Dendritic cell treated with granulocyte-macrophage colony-stimulating factor and Interleukin-4, amounts not matched to agents 40 ng/mL and 50 ng/mL, for 4 days (primary cell): ENCODE data around the gene ASL.
"Not testable (repeated sequence)": the region's sequence is repeated elsewhere in the genome, so short reads cannot be mapped to it uniquely, and the experiment has no call there.

Source experiments
- H3K27ac Mint-ChIP-seq: one replicate; pipeline ENCODE4 v1.8.0; 2022; ENCODE audit warnings: mild to moderate bottlenecking, mixed read lengths
- H3K27me3 Mint-ChIP-seq: one replicate; pipeline ENCODE4 v1.8.0; 2022; ENCODE audit warnings: mild to moderate bottlenecking, mixed read lengths
- H3K36me3 Mint-ChIP-seq: one replicate; pipeline ENCODE4 v1.8.0; 2022; ENCODE audit warnings: low read depth, mixed read lengths
- H3K4me1 Mint-ChIP-seq: one replicate; pipeline ENCODE4 v1.8.0; 2022; ENCODE audit warnings: low read depth, mixed read lengths
- H3K4me3 Mint-ChIP-seq: one replicate; pipeline ENCODE4 v1.8.0; 2022; ENCODE audit warnings: mild to moderate bottlenecking, moderate library complexity, mixed read lengths
- H3K9me3 Mint-ChIP-seq: one replicate; pipeline ENCODE4 v1.8.0; 2022; ENCODE audit warnings: mixed read lengths
- intact Hi-C: fragments of 100-400 bp; cut with micrococcal nuclease; formaldehyde crosslinking; loops from one replicate; pipeline ENCODE4 v1.15.0; 2022

ASL gene

DNA sequence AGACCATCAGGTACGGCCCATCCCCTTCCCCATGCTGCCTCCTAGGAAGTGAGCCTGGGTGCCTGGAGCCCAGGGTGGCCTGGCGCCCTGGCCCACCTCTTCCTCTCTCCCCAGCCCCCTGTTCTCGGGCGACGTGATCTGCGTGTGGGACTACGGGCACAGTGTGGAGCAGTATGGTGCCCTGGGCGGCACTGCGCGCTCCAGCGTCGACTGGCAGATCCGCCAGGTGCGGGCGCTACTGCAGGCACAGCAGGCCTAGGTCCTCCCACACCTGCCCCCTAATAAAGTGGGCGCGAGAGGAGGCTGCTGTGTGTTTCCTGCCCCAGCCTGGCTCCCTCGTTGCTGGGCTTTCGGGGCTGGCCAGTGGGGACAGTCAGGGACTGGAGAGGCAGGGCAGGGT, 17.0 kb downstream of the ASL start:
- H3K36me3 Mint-ChIP-seq: peaks cover 61% of the 10 kb centered on the region
- H3K4me3 Mint-ChIP-seq: no peak overlapping the region
- intact Hi-C loops: no loop called here
- no peaks in the 10 kb centered on the region for H3K4me1 Mint-ChIP-seq
- H3K27me3 Mint-ChIP-seq: no peaks in the 10 kb centered on the region
- H3K9me3 Mint-ChIP-seq: no peaks in the 10 kb centered on the region
- H3K27ac Mint-ChIP-seq: no peak overlapping the region

DNA sequence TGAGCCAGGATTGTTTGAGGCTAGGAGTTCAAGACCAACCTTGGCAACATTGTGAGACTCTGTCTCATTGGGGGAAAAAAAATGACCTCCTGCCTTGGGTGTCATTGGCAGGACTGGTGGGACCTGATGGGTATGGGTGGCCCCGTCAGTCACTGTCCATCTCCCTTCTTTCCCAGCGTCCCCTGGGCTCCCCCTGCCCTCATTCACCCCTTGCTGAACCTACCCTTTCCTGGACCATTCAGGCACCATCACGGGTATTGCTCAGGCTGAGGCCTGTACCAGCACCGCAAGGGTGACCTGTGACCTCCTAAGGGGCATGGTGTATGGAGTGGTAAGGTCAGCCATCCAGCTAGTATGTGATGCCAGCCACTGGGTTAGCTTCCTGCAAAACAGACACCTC, 19.4 kb downstream of the ASL start:
- Mint-ChIP-seq H3K4me3 (no peak overlapping the region), H3K36me3 (peaks cover 42% of the 10 kb centered on the region), H3K4me1 (peaks cover 7% of the 10 kb centered on the region), H3K9me3 (no peaks in the 10 kb centered on the region), H3K27ac (no peak overlapping the region), H3K27me3 (no peaks in the 10 kb centered on the region)
- intact Hi-C loops: no loop called here

DNA sequence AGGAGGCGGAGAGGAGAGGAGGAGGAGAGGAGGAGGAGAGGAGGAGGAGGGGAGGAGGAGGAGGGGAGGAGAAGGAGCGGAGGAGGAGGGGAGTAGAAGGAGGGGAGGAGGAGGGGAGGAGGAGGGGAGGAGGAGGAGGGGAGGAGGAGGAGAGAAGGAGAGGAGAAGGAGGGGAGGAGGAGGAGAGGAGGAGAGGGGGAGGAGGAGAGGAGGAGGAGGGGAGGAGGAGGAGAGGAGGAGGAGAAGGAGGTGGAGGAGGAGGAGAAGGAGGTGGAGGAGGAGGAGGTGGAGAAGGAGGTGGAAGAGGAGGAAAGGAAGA, 23.6 kb downstream of the ASL start:
- no peaks in the 10 kb centered on the region for H3K9me3 Mint-ChIP-seq
- peaks cover 11% of the 10 kb centered on the region for H3K36me3 Mint-ChIP-seq
- H3K4me1 Mint-ChIP-seq: peaks cover 13% of the 10 kb centered on the region
- H3K27ac Mint-ChIP-seq: no peak overlapping the region
- intact Hi-C loops: no loop called here
- no peak overlapping the region for H3K4me3 Mint-ChIP-seq
- no peaks in the 10 kb centered on the region for H3K27me3 Mint-ChIP-seq

DNA sequence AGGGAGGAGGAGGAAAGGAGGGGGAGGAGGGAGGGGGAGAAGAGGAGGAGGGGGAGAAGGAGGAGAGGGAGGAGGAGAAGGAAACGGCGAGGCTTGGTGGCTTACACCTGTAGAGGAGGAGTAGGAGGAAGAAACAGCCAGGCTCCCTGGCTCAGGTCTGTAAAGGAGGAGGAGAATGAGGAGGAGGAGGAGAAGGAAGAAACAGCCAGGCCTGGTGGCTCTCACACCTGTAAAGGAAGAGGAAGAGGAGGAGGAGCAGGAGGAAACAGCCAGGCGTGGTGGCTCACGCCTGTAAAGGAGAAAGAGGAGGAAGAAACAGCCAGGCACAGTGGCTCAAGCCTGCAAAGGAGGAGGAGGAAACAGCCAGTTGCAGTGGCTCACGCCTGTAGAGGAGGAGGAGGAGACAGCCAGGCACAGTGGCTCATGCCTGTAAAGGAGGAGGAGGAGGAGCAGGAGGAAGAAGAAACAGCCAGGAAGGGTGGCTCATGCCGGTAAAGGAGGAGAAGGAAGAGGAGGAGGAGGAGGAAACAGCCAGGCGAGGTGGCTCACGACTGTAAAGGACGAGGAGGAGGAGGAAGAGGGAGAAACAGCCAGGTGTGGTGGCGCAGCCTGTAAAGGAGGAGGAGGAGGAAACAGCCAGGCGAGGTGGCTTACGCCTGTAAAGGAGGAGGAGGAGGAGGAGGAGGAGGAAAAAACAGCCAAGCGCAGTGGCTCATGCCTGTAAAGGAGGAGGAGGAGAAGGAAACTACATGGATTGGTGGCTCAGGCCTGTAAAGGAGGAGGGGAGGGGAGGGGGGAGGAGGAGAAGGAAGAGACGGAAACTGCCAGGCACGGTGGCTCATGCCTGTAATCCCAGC, 24.2 kb downstream of the ASL start:
- intact Hi-C loops: no loop called here
- Mint-ChIP-seq H3K36me3 (peaks cover 7% of the 10 kb centered on the region), H3K27me3 (no peaks in the 10 kb centered on the region), H3K27ac (peak overlapping the region; percentile 35), H3K4me3 (peak overlapping the region; percentile 66), H3K4me1 (peaks cover 13% of the 10 kb centered on the region), H3K9me3 (no peaks in the 10 kb centered on the region)

DNA sequence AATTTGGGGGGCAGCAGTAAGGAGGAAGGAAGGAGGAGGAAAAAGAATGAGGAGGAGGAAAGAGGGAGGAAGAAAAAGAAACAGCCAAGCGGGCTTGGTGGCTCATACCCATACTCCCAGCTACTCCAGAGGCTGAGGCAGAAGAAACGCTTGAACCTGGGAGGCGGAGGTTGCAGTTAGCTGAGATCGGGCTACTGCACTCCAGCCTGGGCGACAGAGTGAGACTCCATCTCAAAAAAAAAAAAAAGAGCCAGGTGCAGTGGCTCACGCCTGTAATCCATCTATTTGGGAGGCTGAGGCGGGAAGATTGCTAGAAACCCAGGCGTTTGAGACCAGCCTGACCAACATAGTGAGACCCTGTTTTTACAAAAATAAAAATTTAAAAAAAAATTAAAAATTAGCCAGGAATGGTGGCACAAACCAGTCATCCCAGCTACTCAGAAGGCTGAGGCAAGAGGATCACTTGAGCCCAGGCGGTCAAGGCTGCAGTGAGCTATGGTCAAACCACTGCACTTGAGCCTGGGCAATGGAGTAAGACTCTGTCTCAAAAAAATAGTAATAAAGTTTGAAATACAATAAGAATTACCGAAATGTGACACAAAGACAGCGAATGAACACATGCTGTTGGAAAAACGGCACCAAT, 24.9 kb downstream of the ASL start:
- Mint-ChIP-seq H3K27me3 (no peaks in the 10 kb centered on the region), H3K9me3 (no peaks in the 10 kb centered on the region), H3K4me3 (peak overlapping the region; percentile 66), H3K4me1 (peaks cover 13% of the 10 kb centered on the region), H3K36me3 (no peaks in the 10 kb centered on the region), H3K27ac (peak overlapping the region; percentile 35)
- intact Hi-C loops: no loop called here

DNA sequence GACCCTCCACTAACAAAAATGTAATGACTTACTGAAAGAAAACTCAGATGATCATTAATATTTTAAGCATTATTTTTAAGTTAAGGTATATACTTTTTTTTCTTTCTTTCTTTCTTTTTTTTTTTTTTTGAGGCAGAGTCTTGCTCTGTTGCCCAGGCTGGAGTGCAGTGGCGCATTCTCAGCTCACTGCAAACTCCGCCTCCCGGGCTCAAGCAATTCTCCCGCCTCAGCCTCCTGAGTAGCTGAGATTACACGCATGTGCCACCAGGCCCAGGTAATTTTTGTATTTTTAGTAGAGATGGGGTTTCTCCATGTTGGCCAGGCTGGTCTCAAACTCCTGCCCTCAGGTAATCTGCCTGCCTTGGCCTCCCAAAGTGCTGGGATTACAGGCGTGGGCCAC, 26.5 kb downstream of the ASL start:
- peaks cover 13% of the 10 kb centered on the region for H3K4me1 Mint-ChIP-seq
- H3K36me3 Mint-ChIP-seq, H3K9me3 Mint-ChIP-seq, H3K4me3 Mint-ChIP-seq, H3K27ac Mint-ChIP-seq, intact Hi-C loops, H3K27me3 Mint-ChIP-seq: not testable (repeated sequence)

DNA sequence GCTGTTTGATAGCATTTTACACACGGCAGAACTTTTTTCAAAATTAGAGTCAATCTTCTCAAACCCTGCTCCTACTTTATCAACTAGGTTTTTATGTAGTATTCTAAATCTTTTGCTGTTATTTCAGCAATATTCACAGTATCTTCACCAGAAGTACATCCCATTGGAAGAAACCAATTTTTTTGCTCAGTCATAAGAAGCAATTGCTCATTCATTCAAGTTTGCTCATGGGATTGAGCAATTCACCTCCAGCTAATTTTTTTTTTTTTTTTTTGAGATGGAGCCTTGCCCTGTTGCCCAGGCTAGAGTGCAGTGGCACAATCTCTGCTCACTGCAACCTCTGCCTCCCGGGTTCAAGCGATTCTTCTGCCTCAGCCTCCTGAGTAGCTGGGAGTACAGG, 28.4 kb downstream of the ASL start:
- H3K36me3 Mint-ChIP-seq, H3K4me3 Mint-ChIP-seq, H3K27ac Mint-ChIP-seq, H3K27me3 Mint-ChIP-seq, intact Hi-C loops, H3K9me3 Mint-ChIP-seq: not testable (repeated sequence)
- peaks cover 18% of the 10 kb centered on the region for H3K4me1 Mint-ChIP-seq

DNA sequence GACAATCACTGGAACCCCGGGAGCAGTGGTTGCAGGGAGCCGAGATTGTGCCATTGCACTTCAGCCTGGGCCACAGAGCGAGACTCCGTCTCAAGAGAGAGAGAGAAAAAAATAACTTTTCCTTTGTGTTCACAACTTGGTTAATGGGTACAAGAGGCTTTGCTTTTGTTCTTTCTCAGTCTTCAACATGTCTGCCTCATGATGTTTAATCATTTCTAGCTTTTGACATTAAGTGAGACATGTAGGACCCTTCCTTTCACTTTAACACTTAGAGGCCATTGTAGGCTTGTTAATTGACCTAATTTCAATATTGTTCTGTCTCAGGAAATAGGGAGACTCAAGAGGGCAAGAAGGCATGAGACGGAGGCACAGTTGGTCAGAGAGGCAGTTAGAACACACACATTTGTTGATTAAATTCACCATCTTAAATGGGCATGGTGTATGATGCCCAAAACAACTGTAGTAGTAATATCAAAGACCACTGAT, 29.7 kb downstream of the ASL start:
- H3K27ac Mint-ChIP-seq: no peak overlapping the region

DNA sequence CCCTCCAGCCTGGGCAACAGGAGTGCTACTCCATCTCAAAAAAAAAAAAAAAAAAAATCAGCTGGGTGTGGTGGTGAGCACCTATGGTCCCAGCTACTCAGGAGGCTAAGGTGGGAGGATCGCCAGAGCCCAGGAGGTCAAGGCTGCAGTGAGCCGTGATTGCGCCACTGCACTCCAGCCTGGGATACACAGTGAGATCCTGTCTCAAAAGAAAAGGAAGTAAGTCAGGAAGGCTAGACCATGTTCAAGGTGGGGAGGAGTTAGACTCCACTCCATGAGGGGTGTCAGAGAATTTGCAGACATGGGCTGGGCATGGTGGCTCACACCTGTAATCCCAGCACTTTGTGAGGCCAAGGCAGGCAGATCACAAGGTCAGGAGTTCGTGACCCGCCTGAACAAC, 32.8 kb downstream of the ASL start:
- H3K4me3 Mint-ChIP-seq: not testable (repeated sequence)

More for the DNA sequence above, 29.7 kb downstream of the ASL start:
- no peaks in the 10 kb centered on the region for H3K36me3 Mint-ChIP-seq
- H3K4me3 Mint-ChIP-seq: no peak overlapping the region
- peaks cover 8% of the 10 kb centered on the region for H3K4me1 Mint-ChIP-seq
- H3K9me3 Mint-ChIP-seq: no peaks in the 10 kb centered on the region
- intact Hi-C loops: no loop called here
- H3K27me3 Mint-ChIP-seq: no peaks in the 10 kb centered on the region

DNA sequence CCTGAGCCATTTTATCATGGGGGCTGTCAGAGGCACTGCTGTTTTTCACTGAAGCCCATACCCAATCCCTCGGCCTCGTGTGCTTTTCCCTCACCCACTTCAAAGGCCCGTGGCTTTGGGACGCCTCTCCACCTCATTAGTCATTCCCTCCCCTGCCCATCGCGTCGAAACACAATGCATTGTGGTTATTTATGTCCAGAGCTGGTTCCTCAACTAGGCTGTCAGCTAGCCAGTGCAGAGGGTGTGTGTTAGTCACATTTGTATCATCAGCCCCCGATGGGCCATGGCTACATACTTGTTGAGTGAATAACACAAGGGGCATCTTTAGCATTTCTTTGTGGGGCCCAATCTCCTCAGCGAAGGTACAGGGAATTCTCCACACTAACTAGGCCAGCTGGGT, 35.2 kb downstream of the ASL start:
- H3K4me1 Mint-ChIP-seq: peaks cover 7% of the 10 kb centered on the region
- no peak overlapping the region for H3K27ac Mint-ChIP-seq
- peaks cover 12% of the 10 kb centered on the region for H3K36me3 Mint-ChIP-seq
- H3K9me3 Mint-ChIP-seq: no peaks in the 10 kb centered on the region
- no peaks in the 10 kb centered on the region for H3K27me3 Mint-ChIP-seq
- intact Hi-C loops: loop anchor here (10.0 kb wide), 1 partner anchor 126 kb away; the partner anchor contains the start of gene GUSB
- H3K4me3 Mint-ChIP-seq: no peak overlapping the region

More for the DNA sequence above, 32.8 kb downstream of the ASL start:
- intact Hi-C loops, H3K9me3 Mint-ChIP-seq, H3K27ac Mint-ChIP-seq, H3K27me3 Mint-ChIP-seq, H3K4me1 Mint-ChIP-seq, H3K36me3 Mint-ChIP-seq: not testable (repeated sequence)

DNA sequence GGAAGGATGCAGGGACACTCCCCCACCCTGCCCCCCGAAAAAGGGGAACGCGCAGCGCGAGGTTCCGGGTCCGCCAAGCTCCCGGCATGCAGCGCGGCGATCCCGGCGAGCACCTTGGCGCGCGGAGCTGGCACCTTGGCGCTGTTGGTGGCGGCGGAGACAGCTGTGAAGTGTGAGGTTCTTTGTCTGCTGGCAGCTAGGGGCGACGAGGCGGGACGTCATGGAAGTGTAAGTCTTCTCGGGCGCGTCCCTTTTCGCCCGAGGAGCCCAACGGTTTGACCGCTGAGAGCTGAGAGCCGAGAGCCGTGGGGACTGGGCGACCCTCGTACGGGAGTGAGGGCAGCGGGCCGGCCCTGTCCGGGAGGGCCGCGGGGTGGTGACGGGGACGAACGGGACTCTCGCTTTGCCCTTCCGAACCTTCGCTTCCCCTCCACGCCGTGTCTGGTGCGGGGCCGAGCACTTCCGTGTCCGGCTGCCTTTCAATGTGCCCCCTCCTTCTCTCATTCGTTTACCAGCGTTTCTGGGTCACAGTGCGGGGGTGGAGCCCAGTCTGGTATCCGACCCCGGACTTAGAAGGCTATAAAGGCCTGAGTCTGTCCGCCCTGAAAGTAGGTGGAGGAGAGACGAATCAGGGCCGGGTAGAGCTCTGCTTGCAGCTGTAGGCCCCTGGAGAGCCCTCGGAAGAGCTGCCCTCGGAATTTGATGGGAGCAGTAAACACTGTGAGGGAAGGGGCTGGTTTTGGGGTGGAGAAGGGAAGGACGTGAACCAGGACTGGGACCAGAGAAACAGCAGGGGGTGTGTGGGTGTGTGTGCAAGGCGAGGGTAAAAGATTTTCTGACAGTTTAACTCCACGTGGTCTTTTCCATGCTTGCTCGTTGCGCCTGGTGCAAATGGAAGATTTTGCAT, 39.4 kb downstream of the ASL start, which contains the start of gene CRCP:
Gene CRCP (plus strand): TSS at position 105 of the 907 bp plus-strand sequence. CDS start 116 bp downstream, at position 221.
- peak within 1 kb of the TSS; percentile 87 for H3K4me3 Mint-ChIP-seq
- intact Hi-C loops: loop anchor here (2.0 to 10.0 kb wide), 3 partner anchors 38 to 378 kb away; partner anchors contain the start of genes ASL and GUSB
- peak within 1 kb of the TSS; percentile 97 for H3K27ac Mint-ChIP-seq
- peaks cover 33% of the 10 kb centered on the region for H3K4me1 Mint-ChIP-seq
- no peaks in the 10 kb centered on the region for H3K27me3 Mint-ChIP-seq
- H3K9me3 Mint-ChIP-seq: no peaks in the 10 kb centered on the region
- peaks cover 38% of the 10 kb centered on the region for H3K36me3 Mint-ChIP-seq

DNA sequence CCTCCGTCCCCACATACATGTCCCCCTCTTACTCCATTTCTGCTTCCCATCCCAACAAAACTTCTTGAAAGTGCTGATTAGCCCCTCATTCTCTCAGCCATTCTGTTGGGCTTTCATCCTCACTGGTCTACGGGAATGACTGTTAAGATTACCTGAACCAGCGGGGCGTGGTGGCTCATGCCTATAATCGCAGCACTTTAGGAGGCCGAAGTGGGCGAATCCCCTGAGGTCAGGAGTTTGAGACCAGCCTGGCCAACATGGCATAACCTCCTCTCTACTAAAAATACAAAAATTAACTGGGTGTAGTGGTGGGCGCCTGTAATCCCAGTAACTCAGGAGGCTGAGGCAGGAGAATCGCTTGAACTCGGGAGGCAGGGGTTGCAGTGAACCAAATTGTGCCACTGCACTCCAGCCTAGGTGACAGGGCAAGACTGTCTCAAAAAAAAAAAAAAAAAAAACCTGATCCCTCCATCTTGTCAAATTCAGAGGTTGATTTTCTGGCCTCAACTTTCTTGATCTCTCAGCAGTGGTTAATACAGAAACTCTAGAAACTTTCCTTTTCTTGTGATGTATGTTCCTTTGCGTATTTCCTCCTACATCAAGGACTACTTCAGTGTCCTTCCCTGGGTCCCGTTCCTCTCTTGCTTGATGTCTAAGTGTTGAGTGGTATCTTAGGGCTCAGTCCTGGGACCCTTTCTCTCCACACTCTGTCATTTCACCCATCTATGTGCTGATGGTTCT, 41.2 kb downstream of the ASL start:
- H3K4me3 Mint-ChIP-seq, H3K27me3 Mint-ChIP-seq, H3K9me3 Mint-ChIP-seq, H3K27ac Mint-ChIP-seq: not testable (repeated sequence)
- intact Hi-C loops: loop anchor here (5.0 to 10.0 kb wide), 2 partner anchors 40 to 132 kb away; partner anchors contain the start of genes ASL and GUSB
- Mint-ChIP-seq H3K36me3 (peaks cover 45% of the 10 kb centered on the region), H3K4me1 (peaks cover 33% of the 10 kb centered on the region)

DNA sequence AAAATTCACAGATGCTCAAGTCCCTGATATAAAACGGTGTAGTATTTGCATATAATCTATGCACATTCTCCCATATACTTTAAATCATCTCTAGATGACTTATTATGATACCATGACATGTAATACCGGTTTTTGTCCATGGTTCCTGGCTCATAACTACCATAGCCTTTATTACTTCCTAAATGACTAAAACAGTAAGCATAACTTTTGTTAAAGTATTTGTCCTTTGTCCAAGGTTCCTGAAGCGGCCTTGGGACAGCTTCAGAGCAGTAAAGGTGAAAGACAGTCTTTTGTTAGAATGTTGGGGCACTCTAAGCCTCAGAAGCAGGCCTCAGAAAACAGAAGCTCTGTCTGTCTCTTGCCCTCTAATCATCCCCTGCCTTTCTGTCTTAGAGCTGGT, 43.0 kb downstream of the ASL start:
- intact Hi-C loops: loop anchor here (5.0 to 10.0 kb wide), 2 partner anchors 41 to 134 kb away; partner anchors contain the start of genes ASL and GUSB
- Mint-ChIP-seq H3K9me3 (no peaks in the 10 kb centered on the region), H3K27ac (no peak overlapping the region), H3K4me3 (no peak overlapping the region), H3K27me3 (no peaks in the 10 kb centered on the region), H3K36me3 (peaks cover 45% of the 10 kb centered on the region), H3K4me1 (peaks cover 40% of the 10 kb centered on the region)
